Suprapubic skin (tissue), 4 donors: ENCODE data around the gene LYSMD4. TPM values are rescaled to one million over a fixed set of nuclear protein-coding genes. Genes with fewer than 3 reads are reported as not detected.

ENCODE experiments used
- DNase-seq, 2 donors: peaks; one replicate each; pipeline ENCODE4 v3.0.0-alpha.2; 2019; ENCODE audit warnings: low spot score in 2 of 2
- H3K27ac ChIP-seq: fragments of 200-600 bp; sonication (generic); one replicate; pipeline ENCODE4 v1.5.1; 2019
- H3K27me3 ChIP-seq: fragments of 200-600 bp; sonication (generic); one replicate; pipeline ENCODE4 v1.5.1; 2019
- H3K36me3 ChIP-seq: fragments of 200-600 bp; sonication (generic); one replicate; pipeline ENCODE4 v1.5.1; 2019
- H3K4me1 ChIP-seq: fragments of 200-600 bp; sonication (generic); one replicate; pipeline ENCODE4 v1.5.1; 2019
- H3K4me3 ChIP-seq: fragments of 200-600 bp; sonication (generic); one replicate; pipeline ENCODE4 v1.5.1; 2019; ENCODE audit warnings: mild to moderate bottlenecking
- H3K9me3 ChIP-seq: fragments of 200-600 bp; sonication (generic); one replicate; pipeline ENCODE4 v1.5.1; 2019
- CTCF ChIP-seq, 2 donors: fragments of 200-600 bp in 1 of 2; fragments of 450-650 bp in 1 of 2; sonication (generic) in 1 of 2; IDR thresholded peaks; one replicate each; pipeline ENCODE4 v1.5.1; 2016 to 2019; ENCODE audit warnings: antibody characterized with exemption in 2 of 2, mild to moderate bottlenecking in 1 of 2, moderate library complexity in 1 of 2
- EP300 ChIP-seq: sonication (generic); formaldehyde crosslinking; IDR thresholded peaks from one replicate; pipeline ENCODE4 v1.6.1; 2017; ENCODE audit warnings: antibody characterized with exemption
- POLR2A ChIP-seq, 2 donors: fragments of 450-650 bp; IDR thresholded peaks; one replicate each; pipeline ENCODE4 v1.6.1; 2017; ENCODE audit warnings: antibody characterized with exemption in 2 of 2, mild to moderate bottlenecking in 2 of 2, moderate library complexity in 2 of 2
- POLR2AphosphoS5 ChIP-seq, 3 donors: sonication (generic); formaldehyde crosslinking; IDR thresholded peaks; one replicate each; pipeline ENCODE4 v1.6.1; 2017; ENCODE audit warnings: antibody characterized with exemption in 3 of 3
- WGBS: methylation state at CpG from one replicate; pipeline ENCODE4 v1.1.5; 2018; 5-methylcytosine and 5-hydroxymethylcytosine counted together
- total RNA-seq, 4 donors: library from RNA; depleted of rRNA; stranded (reverse); fragments of >200 nt; gene quantifications; one replicate each; pipeline ENCODE4 v1.1.0, GENCODE V29; 2016

The LYSMD4 gene
- total RNA-seq, 4 donors from 2014 or later: 19.7 to 52.8 (median 35.0) TPM

- no peak overlapping the region for H3K27ac ChIP-seq
- peaks cover 52% of the 10 kb centered on the region for H3K36me3 ChIP-seq
- H3K9me3 ChIP-seq: no peaks in the 10 kb centered on the region
- no peak overlapping the region for H3K4me3 ChIP-seq
- 67% methylated on average over 2 of the region's 2 CpGs for WGBS
- no peaks in the 10 kb centered on the region for H3K4me1 ChIP-seq
- no peak for TF ChIP-seq CTCF (IDR thresholded peaks at IDR 0.05)
- no peak for TF ChIP-seq POLR2AphosphoS5 (IDR thresholded peaks at IDR 0.05)
- TF ChIP-seq POLR2A (IDR thresholded peaks at IDR 0.05): no peak
- no peak for TF ChIP-seq EP300
- H3K27me3 ChIP-seq: no peaks in the 10 kb centered on the region
- no peak for DNase-seq
These were observed 37.1 kb downstream of the LYSMD4 start for GRCh38 chr15:99696096-99696495.

GRCh38 chr15:99692825-99693224, 40.4 kb downstream of the LYSMD4 start:
- no peak for DNase-seq
- 78% methylated on average over 3 of the region's 3 CpGs for WGBS
- no peak overlapping the region for H3K27ac ChIP-seq
- no peaks in the 10 kb centered on the region for H3K27me3 ChIP-seq
- peaks cover 76% of the 10 kb centered on the region for H3K36me3 ChIP-seq
- H3K4me1 ChIP-seq: no peaks in the 10 kb centered on the region
- no peak overlapping the region for H3K4me3 ChIP-seq
- H3K9me3 ChIP-seq: no peaks in the 10 kb centered on the region
- TF ChIP-seq POLR2AphosphoS5 (IDR thresholded peaks at IDR 0.05) (no peak), POLR2A (IDR thresholded peaks at IDR 0.05) (no peak), CTCF (IDR thresholded peaks at IDR 0.05) (no peak), EP300 (no peak)

- TF ChIP-seq EP300 (no peak), POLR2A (IDR thresholded peaks at IDR 0.05) (no peak), CTCF (IDR thresholded peaks at IDR 0.05) (no peak), POLR2AphosphoS5 (IDR thresholded peaks at IDR 0.05) (no peak)
- Histone ChIP-seq H3K4me1 (no peaks in the 10 kb centered on the region), H3K9me3 (no peaks in the 10 kb centered on the region), H3K4me3 (no peak overlapping the region), H3K36me3 (peaks cover 41% of the 10 kb centered on the region), H3K27me3 (no peaks in the 10 kb centered on the region), H3K27ac (no peak overlapping the region)
- no peak for DNase-seq
- WGBS: 97% methylated on average over 1 of the region's 1 CpG
These were observed 46.9 kb downstream of the LYSMD4 start for GRCh38 chr15:99686290-99686689.

GRCh38 chr15:99683000-99683670, 50.1 kb downstream of the LYSMD4 start:
- Histone ChIP-seq H3K36me3 (peaks cover 27% of the 10 kb centered on the region), H3K9me3 (no peaks in the 10 kb centered on the region), H3K4me1 (no peaks in the 10 kb centered on the region), H3K27me3 (no peaks in the 10 kb centered on the region), H3K4me3 (no peak overlapping the region), H3K27ac (no peak overlapping the region)
- TF ChIP-seq EP300 (no peak), CTCF (IDR thresholded peaks at IDR 0.05) (no peak), POLR2A (IDR thresholded peaks at IDR 0.05) (no peak), POLR2AphosphoS5 (IDR thresholded peaks at IDR 0.05) (no peak)
- DNase-seq: no peak
- 80% methylated on average over 9 of the region's 9 CpGs for WGBS

GRCh38 chr15:99682455-99682854, 50.8 kb downstream of the LYSMD4 start:
- no peak for DNase-seq
- no peak overlapping the region for H3K27ac ChIP-seq
- no peaks in the 10 kb centered on the region for H3K27me3 ChIP-seq
- WGBS: 37% methylated on average over 1 of the region's 1 CpG
- no peaks in the 10 kb centered on the region for H3K4me1 ChIP-seq
- no peaks in the 10 kb centered on the region for H3K9me3 ChIP-seq
- TF ChIP-seq POLR2AphosphoS5 (IDR thresholded peaks at IDR 0.05) (no peak), EP300 (no peak), POLR2A (IDR thresholded peaks at IDR 0.05) (no peak), CTCF (IDR thresholded peaks at IDR 0.05) (no peak)
- no peak overlapping the region for H3K4me3 ChIP-seq
- peaks cover 27% of the 10 kb centered on the region for H3K36me3 ChIP-seq
